H1 (cell line): ENCODE results near the gene SEC63. TPM values are rescaled to one million over a fixed set of nuclear protein-coding genes. Genes with fewer than 3 reads are reported as not detected.

ENCODE experiments used
- CTCF ChIA-PET: fragments of 300-600 bp; sonication (Branson Sonifier 250); formaldehyde crosslinking; loops from one replicate; lab custom pipeline; 2021; ENCODE audit not compliant: partially characterized antibody; lab: Charles Lee
- POLR2A ChIA-PET: fragments of 300-600 bp; sonication (Branson Sonifier 250); formaldehyde crosslinking; loops from one replicate; lab custom pipeline; 2021; ENCODE audit warnings: inconsistent platforms; ENCODE audit not compliant: partially characterized antibody; lab: Charles Lee
- DNase-seq, 2 experiments: peaks; one replicate each; pipeline versions ENCODE4 v3.0.0 to v3.0.0-alpha.2; 2010 to 2022; ENCODE audit warnings: low spot score in 2 of 2, low read depth in 1 of 2, mixed read lengths in 1 of 2
- FAIRE-seq: peaks from 2 replicates; lab custom pipeline; 2011; peaks lifted over from hg19 to GRCh38; lab: Jason Lieb, UNC
- H2AFZ ChIP-seq: 2 replicates; pipeline ENCODE4 v1.8.1; 2012; ENCODE audit warnings: low read length, inconsistent platforms
- H2AK5ac ChIP-seq: 2 replicates; pipeline ENCODE4 v1.6.1; 2013; ENCODE audit warnings: low read depth, low read length
- H2BK120ac ChIP-seq: replicated peaks from 2 replicates; pipeline ENCODE3; 2013; ENCODE audit warnings: low read depth, low read length, inconsistent platforms
- H2BK12ac ChIP-seq: 2 replicates; pipeline ENCODE4 v1.6.1; 2013; ENCODE audit warnings: low read depth, low read length
- H2BK15ac ChIP-seq: 2 replicates; pipeline ENCODE4 v1.6.1; 2013; ENCODE audit warnings: low read length
- H2BK20ac ChIP-seq: 2 replicates; pipeline ENCODE4 v1.6.1; 2013; ENCODE audit warnings: low read length
- H2BK5ac ChIP-seq: 2 replicates; pipeline ENCODE4 v1.6.1; 2013; ENCODE audit warnings: low read depth, low read length
- H3K14ac ChIP-seq: 2 replicates; pipeline ENCODE4 v1.6.1; 2013; ENCODE audit warnings: inconsistent platforms; ENCODE audit not compliant: insufficient read length
- H3K18ac ChIP-seq: 2 replicates; pipeline ENCODE4 v1.6.1; 2013; ENCODE audit warnings: low read length; ENCODE audit errors: extremely low read depth
- H3K23ac ChIP-seq: 2 replicates; pipeline ENCODE4 v1.6.1; 2013; ENCODE audit warnings: inconsistent platforms; ENCODE audit not compliant: insufficient read length
- H3K23me2 ChIP-seq: 2 replicates; pipeline ENCODE4 v1.6.1; 2013; ENCODE audit warnings: low read depth, low read length
- H3K27ac ChIP-seq: 2 replicates; pipeline ENCODE4 v1.6.1; 2011; ENCODE audit warnings: low read depth, low read length, inconsistent platforms
- H3K27me3 ChIP-seq, 4 experiments: replicated peaks in 1 of 4; 1 replicate in 1 of 4; 2 replicates in 3 of 4; pipeline versions ENCODE4 v1.6.1 to v1.8.1; 2011 to 2013; ENCODE audit warnings: low read length in 3 of 4, mild to moderate bottlenecking in 3 of 4, inconsistent platforms in 2 of 4, mixed read lengths in 2 of 4, moderate library complexity in 1 of 4; ENCODE audit not compliant: control insufficient read depth in 3 of 4, insufficient read depth in 3 of 4; ENCODE audit errors: extremely low read depth in 1 of 4
- H3K36me3 ChIP-seq, 4 experiments: 2 replicates each; pipeline versions ENCODE4 v1.6.1 to v1.8.1; 2011 to 2013; ENCODE audit warnings: mild to moderate bottlenecking in 4 of 4, low read length in 3 of 4, moderate library complexity in 2 of 4, control low read depth in 1 of 4, inconsistent platforms in 1 of 4; ENCODE audit not compliant: insufficient read depth in 4 of 4, control insufficient read depth in 2 of 4
- H3K4ac ChIP-seq: replicated peaks from 2 replicates; pipeline ENCODE3; 2013; ENCODE audit warnings: low read length, low read depth, mixed read lengths, inconsistent platforms; ENCODE audit not compliant: insufficient read length
- H3K4me1 ChIP-seq, 4 experiments: replicated peaks in 1 of 4; 1 replicate in 1 of 4; 2 replicates in 3 of 4; pipeline versions ENCODE4 v1.6.1 to v1.8.1; 2011 to 2013; ENCODE audit warnings: low read length in 3 of 4, inconsistent platforms in 2 of 4, mixed read lengths in 1 of 4; ENCODE audit not compliant: insufficient read depth in 4 of 4, control insufficient read depth in 3 of 4
- H3K4me2 ChIP-seq, 2 experiments: 2 replicates each; pipeline versions ENCODE4 v1.6.1 to v1.8.1; 2011 to 2013; ENCODE audit warnings: low read depth in 2 of 2, low read length in 2 of 2, control low read depth in 1 of 2, inconsistent platforms in 1 of 2, mild to moderate bottlenecking in 1 of 2; ENCODE audit not compliant: insufficient read depth in 1 of 2
- H3K4me3 ChIP-seq, 4 experiments: fragments of 200-600, 300-600 bp in 1 of 4; sonication (generic), shearing (Covaris generic), sonication (Bioruptor Twin) in 1 of 4; 2 replicates each; pipeline versions ENCODE4 v1.5.1 to v1.8.1; 2011 to 2016; ENCODE audit warnings: low read length in 4 of 4, low read depth in 3 of 4, control low read depth in 2 of 4, inconsistent platforms in 2 of 4, mild to moderate bottlenecking in 2 of 4, mixed read lengths in 1 of 4, moderate library complexity in 1 of 4; ENCODE audit not compliant: insufficient read depth in 2 of 4; ENCODE audit errors: extremely low read depth in 1 of 4
- H3K56ac ChIP-seq: replicated peaks from 2 replicates; pipeline ENCODE3; 2013; ENCODE audit warnings: low read depth, mild to moderate bottlenecking, mixed read lengths, low read length, inconsistent platforms; ENCODE audit not compliant: insufficient read length
- H3K79me1 ChIP-seq: 2 replicates; pipeline ENCODE4 v1.6.1; 2013; ENCODE audit warnings: low read depth, low read length, control low read depth
- H3K79me2 ChIP-seq, 2 experiments: 2 replicates each; pipeline versions ENCODE4 v1.6.1 to v1.8.1; 2012 to 2013; ENCODE audit warnings: low read length in 2 of 2, mild to moderate bottlenecking in 2 of 2, inconsistent platforms in 1 of 2; ENCODE audit not compliant: insufficient read depth in 2 of 2, control insufficient read depth in 1 of 2
- H3K9ac ChIP-seq, 4 experiments: replicated peaks in 1 of 4; 1 replicate in 1 of 4; 2 replicates in 3 of 4; pipeline versions ENCODE4 v1.6.1 to v1.8.1; 2011 to 2013; ENCODE audit warnings: low read depth in 3 of 4, low read length in 3 of 4, control low read depth in 2 of 4, mild to moderate bottlenecking in 2 of 4, moderate library complexity in 2 of 4, inconsistent platforms in 1 of 4; ENCODE audit errors: extremely low read depth in 1 of 4
- H3K9me3 ChIP-seq, 2 experiments: 2 replicates each; pipeline versions ENCODE4 v1.6.1 to v1.8.1; 2012 to 2013; ENCODE audit warnings: mild to moderate bottlenecking in 2 of 2, moderate library complexity in 2 of 2, control low read depth in 1 of 2, inconsistent platforms in 1 of 2, low read depth in 1 of 2, low read length in 1 of 2, mixed read lengths in 1 of 2; ENCODE audit not compliant: insufficient read depth in 2 of 2
- H4K20me1 ChIP-seq, 2 experiments: replicated peaks in 1 of 2; 2 replicates each; pipeline versions ENCODE3 to v1.8.1; 2011 to 2013; ENCODE audit warnings: inconsistent platforms in 2 of 2, low read length in 2 of 2, mild to moderate bottlenecking in 1 of 2; ENCODE audit not compliant: insufficient read depth in 2 of 2, control insufficient read depth in 1 of 2
- H4K5ac ChIP-seq: 2 replicates; pipeline ENCODE4 v1.6.1; 2013; ENCODE audit warnings: low read length, low read depth, mixed read lengths, inconsistent platforms; ENCODE audit not compliant: insufficient read length
- H4K8ac ChIP-seq: 2 replicates; pipeline ENCODE4 v1.8.0; 2013; ENCODE audit warnings: mild to moderate bottlenecking, moderate library complexity, low read length, inconsistent platforms; ENCODE audit not compliant: insufficient read depth; ENCODE audit errors: extremely low read depth
- H4K91ac ChIP-seq: replicated peaks from 2 replicates; pipeline ENCODE3; 2013; ENCODE audit warnings: low read length, mixed read lengths, inconsistent platforms; ENCODE audit not compliant: insufficient read length
- EP300 ChIP-seq, 2 experiments: IDR thresholded peaks; 1 replicate in 1 of 2; 2 replicates in 1 of 2; pipeline ENCODE4 v1.6.1; 2011 to 2012; ENCODE audit warnings: low read depth in 2 of 2, low read length in 2 of 2, mild to moderate bottlenecking in 2 of 2, borderline replicate concordance in 1 of 2, inconsistent platforms in 1 of 2, moderate library complexity in 1 of 2
- SAP30 ChIP-seq: fragments of 300-600 bp; sonication (generic); IDR thresholded peaks from 2 replicates; pipeline ENCODE4 v1.7.1; 2012; ENCODE audit warnings: low read length, moderate library complexity, mild to moderate bottlenecking, inconsistent platforms; ENCODE audit not compliant: insufficient read depth, insufficient replicate concordance
- SIRT6 ChIP-seq: IDR thresholded peaks from one replicate; pipeline ENCODE4 v1.7.1; 2012; ENCODE audit warnings: low read length, inconsistent platforms
- WGBS, 2 experiments: shearing (Covaris generic) in 1 of 2; methylation state at CpG; one replicate each; pipeline versions ENCODE4 v1.1.6 to v1.1.7; 2013 to 2015; ENCODE audit warnings: low lambda C conversion rate in 2 of 2, mixed read lengths in 2 of 2, inconsistent platforms in 1 of 2, low coverage in 1 of 2, missing lambda C conversion rate in 1 of 2; ENCODE audit not compliant: insufficient replicate concordance in 2 of 2, insufficient coverage in 1 of 2, insufficient read length in 1 of 2; ENCODE audit errors: extremely low coverage in 1 of 2, missing lambda C conversion rate in 1 of 2; 5-methylcytosine and 5-hydroxymethylcytosine counted together
- polyA plus RNA-seq, 7 experiments: library from polyadenylated mRNA; depleted of rRNA in 3 of 7; stranded (reverse) in 5 of 7; unstranded in 2 of 7; fragments of >200 nt in 5 of 7; fragments of 200-250 nt in 2 of 7; gene quantifications; 1 replicate in 5 of 7; 2 replicates in 1 of 7; 4 replicates in 1 of 7; pipeline versions ENCODE4 v1.2.1 to v1.2.3, GENCODE V29; 2011 to 2013; ENCODE audit warnings: missing spikeins in 2 of 7, mixed read lengths in 2 of 7
- total RNA-seq: library from RNA; stranded (reverse); fragmentation: NEBNext Ultra II Directional; extraction: Animal tissue kit (Norgen Biotek cat#: 25700); gene quantifications from 2 replicates; pipeline ENCODE4 v1.2.1, GENCODE V29; 2021

Gene SEC63
- total and polyA plus RNA-seq, 2 of the 8 experiments (the other 6 are each of a cell fraction or from before 2014, with no cell fraction given) = 17.3 to 121 TPM

DNA sequence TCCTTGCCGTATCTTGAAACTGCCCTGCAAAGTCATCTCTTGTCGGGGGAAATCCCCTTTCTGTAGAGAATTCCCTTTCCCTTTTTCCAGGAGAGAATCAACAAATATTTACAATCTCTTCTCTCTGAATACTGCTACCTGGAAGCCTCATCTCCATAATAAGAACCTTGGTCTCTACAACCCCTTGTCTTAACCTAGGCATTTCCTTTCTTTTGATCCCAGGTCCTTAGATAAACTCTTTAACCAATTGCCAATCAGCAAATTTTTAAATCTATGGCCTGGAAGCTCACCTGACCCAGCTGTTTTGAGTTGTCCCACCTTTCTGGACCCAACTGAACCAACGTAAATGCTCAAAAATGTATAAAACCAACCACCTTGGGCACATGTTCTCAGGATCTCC lies 30.6 kb upstream of the SEC63 start:
- Histone ChIP-seq H3K9me3 (no peaks in the 10 kb centered on the region), H3K4me1 (peaks cover 0 to 19% (median 10%) of the 10 kb centered on the region in 4 experiments; a peak in 6 of 7 replicates), H3K36me3 (no peaks in the 10 kb centered on the region), H3K9ac (no peak overlapping the region), H3K27ac (no peak overlapping the region; the same call in 1 of the 2 replicates), H2BK15ac (no peak overlapping the region), H2BK120ac (no peak overlapping the region), H4K91ac (no peak overlapping the region), H2BK5ac (peak overlapping the region; percentile 77; the same call in 1 of the 2 replicates), H2AFZ (no peak overlapping the region), H3K4me2 (peak overlapping the region; percentile 46 to 55; a peak in 2 of 4 replicates), H3K27me3 (no peaks in the 10 kb centered on the region), H3K56ac (no peak overlapping the region), H2BK12ac (no peak overlapping the region), H3K23ac (no peak overlapping the region), H3K14ac (no peak overlapping the region), H4K20me1 (no peaks in the 10 kb centered on the region), H3K23me2 (no peaks in the 10 kb centered on the region), H3K79me2 (no peaks in the 10 kb centered on the region), H3K18ac (no peak overlapping the region; the same call in 1 of the 2 replicates), H2BK20ac (no peak overlapping the region), H4K8ac (no peak overlapping the region), H3K4ac (no peak overlapping the region), H4K5ac (no peak overlapping the region), H2AK5ac (no peak overlapping the region), H3K4me3 (peak overlapping the region in 1 of 4 experiments; percentile 38; a peak in 3 of 8 replicates), H3K79me1 (no peaks in the 10 kb centered on the region)
- CTCF ChIA-PET = interaction anchor here (0.9 to 4.8 kb wide), 3 partner anchors 8 to 59 kb away, joined by 3 to 46 read pairs (median 4); no protein-coding TSS in a partner anchor
- DNase-seq = no peak
- peak; percentile 74 for FAIRE-seq
- POLR2A ChIA-PET = no interaction called here
- 12% methylated on average over 3 of the region's 3 CpGs; no CpG with 5 or more reads in 1 of the 2 experiments for WGBS, 2 experiments
- no peak for TF ChIP-seq SIRT6
- peak in 1 of 2 experiments; percentile 35; a peak in 1 of 3 replicates for TF ChIP-seq EP300 (IDR thresholded peaks at IDR 0.05; ENCODE audit: borderline replicate concordance in 1 of 2, low read depth in 2 of 2, low read length in 2 of 2)
- TF ChIP-seq SAP30 = no peak
